Mesothelial cell of epicardium (in vitro differentiated cells): ENCODE results near the gene SH2D3A. TPM values are rescaled to one million over a fixed set of nuclear protein-coding genes. Genes with fewer than 3 reads are reported as not detected.
"Not testable (repeated sequence)": the region's sequence is repeated elsewhere in the genome, so short reads cannot be mapped to it uniquely, and the experiment has no call there.

Experiments
- DNase-seq, 2 experiments: peaks; one replicate each; pipeline ENCODE4 v3.0.0; 2021; ENCODE audit warnings: low spot score in 2 of 2; ENCODE audit not compliant: unreplicated experiment in 2 of 2
- H3K27ac Mint-ChIP-seq: 2 replicates; pipeline ENCODE4 v1.8.0; 2021; ENCODE audit warnings: mixed read lengths
- H3K27me3 Mint-ChIP-seq: 2 replicates; pipeline ENCODE4 v1.8.0; 2021; ENCODE audit warnings: low read depth, mixed read lengths
- H3K36me3 Mint-ChIP-seq: 2 replicates; pipeline ENCODE4 v1.8.0; 2021; ENCODE audit warnings: mixed read lengths
- H3K4me1 Mint-ChIP-seq: 2 replicates; pipeline ENCODE4 v1.8.0; 2021; ENCODE audit warnings: mixed read lengths
- H3K4me3 Mint-ChIP-seq: 2 replicates; pipeline ENCODE4 v1.8.0; 2021; ENCODE audit warnings: mild to moderate bottlenecking, moderate library complexity, mixed read lengths
- H3K9me3 Mint-ChIP-seq: 2 replicates; pipeline ENCODE4 v1.8.0; 2021; ENCODE audit warnings: mixed read lengths
- total RNA-seq: library from RNA; stranded (reverse); gene quantifications from 3 replicates; pipeline ENCODE4 v1.2.1, GENCODE V29; 2021
- TF ChIP-seq, protein P1 (sequence below): fragments of 200-600 bp; sonication (generic); IDR thresholded peaks from one replicate; pipeline ENCODE4 v1.5.0; 2021; ENCODE audit warnings: antibody characterized with exemption; ENCODE audit not compliant: unreplicated experiment

SH2D3A gene
- total RNA-seq, 1 donor from 2014 or later, result 13.3 TPM

DNA sequence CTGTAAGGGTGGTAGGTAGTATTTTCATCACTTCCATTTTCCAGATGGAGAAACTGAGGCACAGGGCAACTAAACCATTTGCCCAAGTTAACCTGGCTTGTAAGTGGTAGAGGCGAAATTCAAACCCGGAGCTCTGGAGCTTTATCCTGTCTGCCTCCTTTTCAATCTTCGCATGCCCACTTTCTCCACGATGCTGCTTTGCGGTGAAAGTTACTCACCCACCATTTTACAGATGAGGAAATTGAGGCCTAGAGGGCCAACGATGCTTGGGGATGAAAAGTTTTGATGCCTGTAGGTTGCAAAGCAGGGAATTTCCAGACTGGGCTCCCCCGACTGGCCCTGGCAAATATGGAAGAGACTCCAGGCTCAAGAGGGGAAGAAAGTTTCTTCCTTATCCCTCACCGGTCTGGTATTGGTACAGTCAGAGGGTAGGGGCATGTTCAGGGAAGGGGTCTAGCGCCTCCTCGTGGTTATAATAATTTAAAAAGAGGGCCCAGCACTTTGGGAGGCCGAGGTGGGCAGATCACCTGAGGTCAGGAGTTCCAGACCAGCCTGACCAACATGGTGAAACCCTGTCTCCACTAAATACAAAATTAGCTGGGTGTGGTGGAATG, 1.9 kb upstream of the SH2D3A start:
- no peaks in the 10 kb centered on the region for H3K36me3 Mint-ChIP-seq
- peaks cover 21% of the 10 kb centered on the region for H3K4me1 Mint-ChIP-seq
- no peak for DNase-seq
- no peak overlapping the region for H3K4me3 Mint-ChIP-seq
- H3K27ac Mint-ChIP-seq, result no peak overlapping the region
- no peaks in the 10 kb centered on the region for H3K9me3 Mint-ChIP-seq
- H3K27me3 Mint-ChIP-seq, result peaks cover 28% of the 10 kb centered on the region
- TF ChIP-seq, protein P1, sequence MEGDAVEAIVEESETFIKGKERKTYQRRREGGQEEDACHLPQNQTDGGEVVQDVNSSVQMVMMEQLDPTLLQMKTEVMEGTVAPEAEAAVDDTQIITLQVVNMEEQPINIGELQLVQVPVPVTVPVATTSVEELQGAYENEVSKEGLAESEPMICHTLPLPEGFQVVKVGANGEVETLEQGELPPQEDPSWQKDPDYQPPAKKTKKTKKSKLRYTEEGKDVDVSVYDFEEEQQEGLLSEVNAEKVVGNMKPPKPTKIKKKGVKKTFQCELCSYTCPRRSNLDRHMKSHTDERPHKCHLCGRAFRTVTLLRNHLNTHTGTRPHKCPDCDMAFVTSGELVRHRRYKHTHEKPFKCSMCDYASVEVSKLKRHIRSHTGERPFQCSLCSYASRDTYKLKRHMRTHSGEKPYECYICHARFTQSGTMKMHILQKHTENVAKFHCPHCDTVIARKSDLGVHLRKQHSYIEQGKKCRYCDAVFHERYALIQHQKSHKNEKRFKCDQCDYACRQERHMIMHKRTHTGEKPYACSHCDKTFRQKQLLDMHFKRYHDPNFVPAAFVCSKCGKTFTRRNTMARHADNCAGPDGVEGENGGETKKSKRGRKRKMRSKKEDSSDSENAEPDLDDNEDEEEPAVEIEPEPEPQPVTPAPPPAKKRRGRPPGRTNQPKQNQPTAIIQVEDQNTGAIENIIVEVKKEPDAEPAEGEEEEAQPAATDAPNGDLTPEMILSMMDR, result no peak

- peaks cover 28% of the 10 kb centered on the region for H3K27me3 Mint-ChIP-seq
- H3K9me3 Mint-ChIP-seq, result no peaks in the 10 kb centered on the region
- peak overlapping the region; percentile 36 for H3K4me3 Mint-ChIP-seq
- H3K4me1 Mint-ChIP-seq, result peaks cover 21% of the 10 kb centered on the region
- TF ChIP-seq, protein P1, result no peak
- DNase-seq, result no peak
- no peaks in the 10 kb centered on the region for H3K36me3 Mint-ChIP-seq
- H3K27ac Mint-ChIP-seq, result peak overlapping the region; percentile 12
Measured at GRCh38 chr19:6768236-6768785, 1.1 kb upstream of the SH2D3A start.

DNA sequence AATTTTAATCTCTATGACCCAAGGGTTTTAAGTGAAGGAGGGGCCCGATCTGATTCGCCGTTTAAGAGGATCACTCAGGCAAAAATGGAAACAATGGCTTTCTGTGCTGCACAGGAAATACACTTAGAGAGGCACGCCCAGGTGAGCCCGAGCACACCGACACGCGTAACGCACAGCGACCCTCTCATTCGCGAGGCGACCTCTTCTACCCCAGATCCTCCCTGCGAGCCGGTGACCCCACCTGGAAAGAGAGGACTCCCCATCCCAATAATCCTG, 216 bp downstream of the SH2D3A start:
- peak overlapping the region; percentile 68 for H3K4me3 Mint-ChIP-seq
- no peaks in the 10 kb centered on the region for H3K36me3 Mint-ChIP-seq
- TF ChIP-seq, protein P1, result no peak
- no peak for DNase-seq
- H3K27ac Mint-ChIP-seq, result peak overlapping the region; percentile 94
- peaks cover 26% of the 10 kb centered on the region for H3K27me3 Mint-ChIP-seq
- H3K9me3 Mint-ChIP-seq, result no peaks in the 10 kb centered on the region
- peaks cover 21% of the 10 kb centered on the region for H3K4me1 Mint-ChIP-seq

DNA sequence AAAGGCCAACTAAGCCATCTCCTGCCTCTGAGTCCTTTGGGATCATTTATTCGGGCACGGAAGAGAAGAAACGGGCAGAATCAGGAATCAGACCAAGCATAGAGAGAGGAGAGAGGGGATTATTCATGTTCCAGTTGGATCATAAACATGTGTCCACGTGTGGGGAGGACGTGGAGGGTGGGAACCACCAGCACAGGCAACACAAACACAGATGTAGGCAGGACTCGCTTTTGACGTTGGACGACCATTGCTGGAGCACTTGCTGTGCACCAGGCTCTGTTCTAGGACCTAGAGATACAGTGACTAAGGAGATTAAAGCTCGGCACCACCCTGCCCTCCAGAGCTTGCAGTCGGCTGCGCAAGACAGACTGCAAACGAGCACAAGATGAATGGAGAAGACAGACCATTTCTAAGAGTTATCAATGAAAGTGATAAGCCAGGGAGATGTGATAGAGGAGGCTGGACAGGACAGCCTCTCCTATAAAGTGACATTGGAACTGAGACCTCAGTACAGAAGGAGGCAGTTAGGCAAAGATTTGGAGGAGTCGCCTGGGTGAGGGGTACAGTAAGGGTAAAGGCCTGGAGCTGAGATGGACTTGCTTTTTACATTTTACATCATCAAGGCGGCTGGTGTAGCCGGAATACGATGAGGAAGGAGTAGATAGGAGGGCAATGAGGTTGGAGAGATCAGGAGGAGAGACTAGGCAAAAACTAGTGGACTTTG, 716 bp downstream of the SH2D3A start:
- TF ChIP-seq, protein P1, result no peak
- peaks cover 26% of the 10 kb centered on the region for H3K27me3 Mint-ChIP-seq
- DNase-seq, result no peak
- H3K4me3 Mint-ChIP-seq, result peak overlapping the region; percentile 68
- no peaks in the 10 kb centered on the region for H3K9me3 Mint-ChIP-seq
- H3K36me3 Mint-ChIP-seq, result no peaks in the 10 kb centered on the region
- H3K4me1 Mint-ChIP-seq, result peaks cover 21% of the 10 kb centered on the region
- H3K27ac Mint-ChIP-seq, result peak overlapping the region; percentile 94

GRCh38 chr19:6765738-6766356, 1.4 kb downstream of the SH2D3A start:
- Mint-ChIP-seq H3K27me3 (peaks cover 26% of the 10 kb centered on the region), H3K4me1 (peaks cover 21% of the 10 kb centered on the region), H3K4me3 (peak overlapping the region; percentile 68), H3K36me3 (no peaks in the 10 kb centered on the region), H3K27ac (peak overlapping the region; percentile 94), H3K9me3 (no peaks in the 10 kb centered on the region)
- TF ChIP-seq, protein P1, result no peak
- DNase-seq, result peak in 1 of 2 experiments; percentile 70

DNA sequence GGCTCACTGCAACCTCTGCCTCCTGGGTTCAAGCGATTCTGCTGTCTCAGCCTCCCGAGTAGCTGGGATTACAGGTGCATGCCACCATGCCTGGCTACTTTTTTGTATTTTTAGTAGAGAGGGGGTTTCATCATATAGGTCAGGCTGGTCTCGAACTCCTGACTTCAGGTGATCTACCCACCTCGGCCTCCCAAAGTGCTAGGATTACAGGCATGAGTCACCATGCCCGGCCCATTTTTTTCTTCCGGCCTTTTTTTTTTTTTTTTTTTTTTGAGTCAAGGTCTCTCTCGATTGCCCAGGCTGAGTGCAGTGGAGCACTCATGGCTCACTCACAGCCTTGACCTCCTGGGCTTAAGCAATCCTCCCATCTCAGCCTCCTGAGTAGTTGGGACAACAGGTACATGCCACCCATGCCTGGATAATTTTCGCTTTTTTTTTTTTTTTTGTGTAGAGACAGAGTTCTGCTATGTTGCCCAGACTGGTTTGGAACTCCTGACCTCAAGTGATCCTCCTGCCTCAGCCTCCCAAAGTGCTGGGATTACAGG, 4.9 kb downstream of the SH2D3A start:
- not testable (repeated sequence) for H3K9me3 Mint-ChIP-seq, DNase-seq, H3K27ac Mint-ChIP-seq, H3K4me3 Mint-ChIP-seq, H3K36me3 Mint-ChIP-seq
- Mint-ChIP-seq H3K27me3 (peaks cover 17% of the 10 kb centered on the region), H3K4me1 (peaks cover 18% of the 10 kb centered on the region)
